HG02840 (cell line): ENCODE data around the gene PTPRN2.
"Not testable (repeated sequence)": the region's sequence is repeated elsewhere in the genome, so short reads cannot be mapped to it uniquely, and the experiment has no call there.

Source experiments
- ATAC-seq: cut with Tn5 transposase; IDR thresholded peaks from one replicate; pipeline ENCODE4 v1.9.1; 2021; ENCODE audit warnings: mild to moderate bottlenecking, moderate library complexity, moderate number of reproducible peaks; ENCODE audit not compliant: unreplicated experiment, low FRiP score

The PTPRN2 gene

DNA sequence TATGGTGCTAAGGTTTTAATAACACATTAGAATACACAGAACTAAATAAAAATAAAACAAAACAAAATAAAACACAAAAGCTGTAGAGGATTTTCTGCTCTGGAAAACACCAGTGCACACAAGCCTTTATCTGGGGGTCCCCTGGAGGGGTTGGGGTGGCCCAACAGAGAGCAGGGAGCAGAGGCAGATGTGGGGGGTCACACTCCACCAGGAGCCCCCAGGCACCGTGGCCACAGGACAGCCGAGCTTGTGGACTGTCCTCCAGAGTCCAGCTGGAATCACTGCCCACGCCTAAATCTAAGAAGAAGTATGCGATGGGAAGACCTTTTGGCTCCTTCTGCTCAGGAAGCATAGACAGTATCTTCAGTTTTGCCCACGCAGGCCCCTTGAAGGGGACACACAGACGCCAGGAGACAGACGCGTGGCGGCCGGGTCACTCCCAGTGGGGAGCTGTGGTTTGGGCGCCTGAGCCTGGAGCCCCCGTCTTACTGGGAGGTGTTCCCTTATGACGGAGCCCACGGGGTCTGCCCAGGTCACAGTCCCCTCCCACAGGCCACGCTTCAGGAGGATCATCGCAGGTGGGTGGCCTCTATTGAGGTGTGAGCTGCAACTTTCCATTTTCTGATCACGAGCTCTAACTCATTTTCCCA, 595.0 kb downstream of the PTPRN2 start:
- no peak for ATAC-seq

DNA sequence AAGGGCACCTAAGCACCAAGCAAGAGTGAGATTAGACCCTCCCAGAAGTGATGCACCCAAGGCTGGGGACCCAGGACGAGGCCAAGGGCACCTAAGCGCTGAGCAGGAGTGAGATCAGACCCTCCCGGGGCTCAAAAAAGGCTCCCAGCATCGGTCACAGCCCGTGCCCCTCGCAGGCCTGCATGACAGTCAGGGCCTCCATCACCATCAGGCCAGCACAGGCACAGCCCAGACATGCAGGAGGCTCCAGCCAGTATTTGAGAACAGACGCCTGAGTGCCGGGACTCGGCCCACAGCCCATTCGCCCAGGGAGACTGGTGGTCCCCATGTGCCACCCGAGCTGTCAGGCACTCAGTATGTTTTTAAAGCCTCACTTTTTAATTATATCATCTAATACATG, 595.9 kb downstream of the PTPRN2 start:
- ATAC-seq = no peak

DNA sequence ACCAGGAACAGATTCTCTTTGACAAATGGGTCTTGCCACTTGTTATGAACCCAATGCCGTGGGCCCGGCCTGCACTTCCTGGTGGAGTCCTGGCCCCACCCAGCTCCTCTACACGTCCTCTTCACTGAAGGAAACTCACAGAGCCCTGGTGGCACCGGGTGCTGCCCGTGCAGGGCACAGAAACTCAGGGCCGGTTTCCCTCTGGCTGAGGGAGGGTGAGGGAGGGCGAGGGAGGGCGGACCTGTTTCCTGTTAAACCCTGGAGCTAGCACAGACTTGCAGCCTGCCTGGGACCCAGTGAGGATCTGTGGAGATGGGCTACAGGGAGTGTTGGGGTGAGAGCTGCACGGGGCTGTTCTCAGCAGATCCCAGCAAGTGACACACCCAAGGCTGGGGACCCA, 596.3 kb downstream of the PTPRN2 start:
- no peak for ATAC-seq

DNA sequence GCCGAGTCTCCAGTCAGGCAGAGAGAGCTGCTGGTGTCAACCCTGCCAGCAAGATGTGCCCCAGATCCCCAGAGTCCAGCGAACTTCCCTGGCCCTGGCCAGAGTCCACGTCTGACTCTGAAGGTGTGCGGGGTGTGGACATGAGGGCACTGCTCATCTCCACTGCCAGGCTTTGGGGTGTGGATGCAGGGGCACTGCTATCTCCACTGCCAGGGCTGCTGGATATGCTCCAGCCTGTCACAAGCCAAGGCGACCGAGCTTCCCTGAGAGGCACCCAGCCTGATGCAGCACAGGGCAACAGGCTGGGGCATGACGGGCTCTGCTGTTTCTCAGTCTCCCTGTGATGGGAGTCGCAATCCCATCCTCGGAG, 596.8 kb downstream of the PTPRN2 start:
- no peak for ATAC-seq

GRCh38 chr7:157990226-157990880, 597.3 kb downstream of the PTPRN2 start:
- no peak for ATAC-seq

GRCh38 chr7:157989589-157989988, 598.0 kb downstream of the PTPRN2 start:
- ATAC-seq = no peak

GRCh38 chr7:157987906-157988305, 599.7 kb downstream of the PTPRN2 start:
- no peak for ATAC-seq

GRCh38 chr7:157986051-157986450, 601.6 kb downstream of the PTPRN2 start:
- no peak for ATAC-seq

GRCh38 chr7:157985636-157986035, 602.0 kb downstream of the PTPRN2 start:
- ATAC-seq = no peak

GRCh38 chr7:157984423-157985163, 603.0 kb downstream of the PTPRN2 start:
- no peak for ATAC-seq

GRCh38 chr7:157983502-157984422, 603.9 kb downstream of the PTPRN2 start:
- no peak for ATAC-seq

DNA sequence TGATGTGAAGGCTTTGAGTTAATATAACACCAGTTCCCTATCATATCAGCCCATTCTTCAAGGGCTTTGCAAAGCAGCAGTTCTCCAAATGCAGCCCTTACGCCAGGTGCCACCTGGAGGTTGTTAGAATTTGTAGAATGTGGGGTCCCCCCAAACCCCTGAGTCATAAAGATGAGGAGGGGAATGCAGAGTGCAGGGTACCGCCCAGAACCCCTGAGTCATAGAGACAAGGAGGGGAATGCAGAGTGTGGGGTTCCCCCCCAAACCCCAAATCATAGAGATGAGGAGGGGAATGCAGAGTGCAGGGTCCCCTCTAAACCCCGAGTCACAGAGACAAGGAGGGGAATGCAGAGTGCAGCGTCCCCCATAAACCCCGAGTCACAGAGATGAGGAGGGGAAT, 605.8 kb downstream of the PTPRN2 start:
- no peak for ATAC-seq

DNA sequence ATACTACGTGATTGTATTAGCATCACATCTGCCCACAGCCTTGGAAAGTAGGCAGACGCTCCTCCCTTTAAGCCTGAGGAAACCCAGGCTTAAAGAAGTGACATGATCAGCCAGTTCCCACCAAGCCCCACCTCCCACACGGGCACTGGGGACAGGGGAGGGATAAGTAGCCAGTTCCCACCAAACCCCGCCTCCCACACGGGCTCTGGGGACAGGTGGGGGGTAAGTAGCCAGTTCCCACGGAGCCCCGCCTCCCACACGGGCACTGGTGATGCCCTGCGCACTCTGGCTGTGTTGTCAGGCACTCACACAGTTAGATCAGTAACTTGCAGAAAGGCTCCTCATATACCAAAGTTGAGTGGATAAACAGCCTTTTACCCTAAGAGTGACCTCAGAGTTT, 606.8 kb downstream of the PTPRN2 start:
- no peak for ATAC-seq

DNA sequence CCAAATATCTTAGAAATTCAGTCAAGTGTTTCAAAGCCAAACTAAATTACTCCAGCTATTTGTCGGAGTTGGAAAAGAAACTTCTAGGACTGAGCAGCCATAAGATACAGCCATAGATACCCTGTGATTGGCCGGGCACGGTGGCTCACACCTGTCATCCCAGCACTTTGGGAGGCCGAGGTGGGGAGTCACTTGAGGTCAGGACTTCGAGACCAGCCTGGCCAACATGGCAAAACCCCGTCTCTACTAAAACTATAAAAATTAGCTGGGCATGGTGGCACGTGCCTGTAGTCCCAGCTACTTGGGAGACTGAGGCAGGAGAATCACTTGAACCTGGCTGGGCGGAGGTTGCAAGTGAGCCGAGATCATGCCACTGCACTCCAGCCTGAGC, 607.3 kb downstream of the PTPRN2 start:
- ATAC-seq = not testable (repeated sequence)

DNA sequence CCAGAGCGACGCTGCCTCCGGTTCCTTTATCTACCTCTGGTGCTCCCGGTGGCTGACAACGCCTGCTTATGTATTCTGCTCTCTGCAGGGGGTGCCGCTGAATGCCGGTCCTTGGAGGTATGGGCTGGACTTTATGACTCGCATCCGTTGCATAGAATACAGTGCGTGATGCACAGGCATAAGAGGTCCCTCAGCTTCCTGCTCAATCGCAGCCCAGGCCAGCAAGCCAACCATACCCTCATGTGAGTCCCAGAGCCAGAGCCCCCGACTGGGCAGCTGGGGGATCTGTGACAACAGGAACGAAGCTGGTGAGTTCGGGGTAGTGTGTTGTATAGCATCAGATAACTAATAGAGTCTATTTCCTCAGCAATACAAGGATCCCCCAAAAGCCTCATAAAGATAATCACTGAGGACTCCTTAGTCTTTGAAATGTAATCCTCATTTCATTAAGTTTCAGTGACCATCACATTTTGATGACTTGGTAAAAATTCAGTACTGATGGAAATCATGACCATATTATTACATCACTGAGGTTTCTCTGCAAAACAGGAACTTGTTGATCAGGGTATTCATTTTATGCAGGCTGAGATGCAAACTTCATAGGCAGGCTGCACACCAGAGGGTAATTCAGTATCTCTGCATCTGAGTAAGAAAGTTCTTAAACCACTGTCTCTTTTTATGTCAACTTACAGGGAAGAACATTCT, 607.8 kb downstream of the PTPRN2 start:
- ATAC-seq = no peak

GRCh38 chr7:157978766-157979165, 608.9 kb downstream of the PTPRN2 start:
- ATAC-seq = no peak

DNA sequence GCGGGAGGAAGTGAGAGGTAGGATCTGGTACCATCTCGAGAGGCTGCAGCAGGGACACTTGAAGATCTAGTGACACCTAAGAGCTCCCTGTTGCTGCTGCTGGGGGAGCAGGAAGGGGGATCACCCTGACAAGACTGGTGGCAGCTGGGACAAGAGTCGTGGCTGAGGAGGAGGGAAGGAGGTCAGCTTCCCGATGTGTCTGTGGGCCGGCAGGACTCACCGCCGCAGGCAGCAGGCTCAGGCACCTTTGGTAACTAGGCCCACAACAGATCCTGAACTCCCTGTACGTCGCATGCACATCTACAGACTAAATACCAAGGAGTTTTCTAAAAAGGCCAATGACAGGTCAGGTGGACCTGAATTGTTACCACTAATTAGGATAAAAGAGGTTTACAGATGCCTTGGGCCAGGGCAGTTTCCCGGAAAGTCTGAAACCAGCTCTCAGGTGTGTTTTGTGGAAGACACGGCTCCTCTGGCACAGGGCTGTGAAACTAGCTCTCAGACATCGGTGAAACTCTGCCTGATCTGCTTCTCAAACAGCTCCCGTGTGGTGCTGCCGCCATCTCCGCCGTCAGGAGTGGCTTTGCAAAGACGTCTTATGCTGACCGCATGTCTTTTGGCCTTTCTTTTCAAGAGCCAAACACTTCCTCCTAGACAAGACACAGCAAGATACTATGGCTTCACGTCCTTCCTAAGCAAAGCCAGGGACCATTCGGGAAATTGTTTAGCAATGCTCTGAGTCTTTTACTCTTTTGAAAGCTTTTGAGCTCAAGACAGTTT, 609.7 kb downstream of the PTPRN2 start:
- no peak for ATAC-seq

GRCh38 chr7:157977306-157977705, 610.3 kb downstream of the PTPRN2 start:
- no peak for ATAC-seq

- no peak for ATAC-seq
Measured at GRCh38 chr7:157976406-157976805, 611.2 kb downstream of the PTPRN2 start.
